ENCODE results near the gene SMTNL2. TPM values are rescaled to one million over a fixed set of nuclear protein-coding genes. Genes with fewer than 3 reads are reported as not detected.
"Not testable (repeated sequence)": the region's sequence is repeated elsewhere in the genome, so short reads cannot be mapped to it uniquely, and the experiment has no call there.

Gene SMTNL2
- total RNA-seq, 4 donors from 2014 or later, result 0.25 to 3.0 (median 1.0) TPM; not detected in 1

GRCh38 chr17:4623249-4623648 is 38.9 kb downstream of the SMTNL2 start:
- intact Hi-C loops (cut with DNase I; ENCODE audit: low total_unique reads), result no loop called here
- 39 to 58% methylated on average over 2 of the region's 2 CpGs for WGBS, 2 donors
- H3K4me3 ChIP-seq (ENCODE audit: low read depth, poor library complexity, severe bottlenecking), result no peak overlapping the region
- TF ChIP-seq CTCF (IDR thresholded peaks at IDR 0.05) (no peak), POLR2A (IDR thresholded peaks at IDR 0.05) (no peak)
- DNase-seq (ENCODE audit: low spot score in 2 of 2), result no peak

GRCh38 chr17:4624451-4624911 is 40.2 kb downstream of the SMTNL2 start:
- not testable (repeated sequence) for DNase-seq (ENCODE audit: low spot score in 2 of 2); H3K4me3 ChIP-seq (ENCODE audit: low read depth, poor library complexity, severe bottlenecking)
- intact Hi-C loops (cut with DNase I; ENCODE audit: low total_unique reads), result loop anchor here (2.0 kb wide), 1 partner anchor 60 kb away; no protein-coding TSS in a partner anchor
- 62 to 69% methylated on average over 3 of the region's 3 CpGs for WGBS, 2 donors

- intact Hi-C loops (cut with DNase I; ENCODE audit: low total_unique reads), result loop anchor here (2.0 to 5.0 kb wide), 2 partner anchors 60 to 203 kb away; no protein-coding TSS in a partner anchor
- no peak for DNase-seq (ENCODE audit: low spot score in 2 of 2)
- 64 to 71% methylated on average over 12 of the region's 12 CpGs for WGBS, 2 donors
- no peak overlapping the region for H3K4me3 ChIP-seq (ENCODE audit: low read depth, poor library complexity, severe bottlenecking)
- TF ChIP-seq POLR2A (IDR thresholded peaks at IDR 0.05), result no peak
- TF ChIP-seq CTCF (IDR thresholded peaks at IDR 0.05), result no peak
Measured at GRCh38 chr17:4625181-4625617, 40.9 kb downstream of the SMTNL2 start.

GRCh38 chr17:4626734-4627256 is 42.5 kb downstream of the SMTNL2 start:
- 73 to 79% methylated on average over 4 of the region's 4 CpGs for WGBS, 2 donors
- DNase-seq (ENCODE audit: low spot score in 2 of 2), result no peak
- no peak for TF ChIP-seq CTCF (IDR thresholded peaks at IDR 0.05)
- TF ChIP-seq POLR2A (IDR thresholded peaks at IDR 0.05), result no peak
- intact Hi-C loops (cut with DNase I; ENCODE audit: low total_unique reads), result loop anchor here (5.0 kb wide), 1 partner anchor 204 kb away; no protein-coding TSS in a partner anchor
- H3K4me3 ChIP-seq (ENCODE audit: low read depth, poor library complexity, severe bottlenecking), result no peak overlapping the region

GRCh38 chr17:4631431-4631830 is 47.1 kb downstream of the SMTNL2 start:
- DNase-seq (ENCODE audit: low spot score in 2 of 2), result no peak
- 82 to 86% methylated on average over 8 of the region's 8 CpGs for WGBS, 2 donors
- intact Hi-C loops (cut with DNase I; ENCODE audit: low total_unique reads), result no loop called here
- TF ChIP-seq CTCF (IDR thresholded peaks at IDR 0.05) (no peak), POLR2A (IDR thresholded peaks at IDR 0.05) (no peak)
- no peak overlapping the region for H3K4me3 ChIP-seq (ENCODE audit: low read depth, poor library complexity, severe bottlenecking)

- no peak for DNase-seq (ENCODE audit: low spot score in 2 of 2)
- no peak overlapping the region for H3K4me3 ChIP-seq (ENCODE audit: low read depth, poor library complexity, severe bottlenecking)
- 77 to 81% methylated on average over 21 of the region's 21 CpGs for WGBS, 2 donors
- TF ChIP-seq POLR2A (IDR thresholded peaks at IDR 0.05) (no peak), CTCF (IDR thresholded peaks at IDR 0.05) (no peak)
- intact Hi-C loops (cut with DNase I; ENCODE audit: low total_unique reads), result no loop called here
Measured at GRCh38 chr17:4631836-4632580, 47.7 kb downstream of the SMTNL2 start.
